Endothelial cell of umbilical vein (primary cell): Measurements from ENCODE around the gene SGPL1. TPM values are rescaled to one million over a fixed set of nuclear protein-coding genes. Genes with fewer than 3 reads are reported as not detected.

Source experiments
- BruUV-seq: library from RNA; stranded (reverse); fragments of 400-500 nt; replicated peaks from 2 replicates; lab custom pipeline; 2021; lab: Mats Ljungman, UMichigan
- CTCF ChIA-PET: fragments of 300-600, 350-600 bp; sonication (Branson Sonifier 250); formaldehyde crosslinking; loops from one replicate; lab custom pipeline; 2021; ENCODE audit warnings: antibody characterized with exemption, inconsistent platforms; lab: Charles Lee
- POLR2A ChIA-PET: fragments of 300-600, 350-600 bp; sonication (Branson Sonifier 250); formaldehyde crosslinking; loops from one replicate; lab custom pipeline; 2021; ENCODE audit warnings: antibody characterized with exemption, inconsistent platforms; lab: Charles Lee
- DNase-seq: peaks from one replicate; pipeline ENCODE4 v3.0.0-alpha.2; 2011; ENCODE audit warnings: low read depth, low spot score
- FAIRE-seq: peaks from 2 replicates; lab custom pipeline; 2011; peaks lifted over from hg19 to GRCh38; lab: Jason Lieb, UNC
- H2AFZ ChIP-seq: 2 replicates; pipeline ENCODE4 v1.6.0; 2012; ENCODE audit warnings: low read depth, low read length, control low read depth, inconsistent platforms
- H3K27ac ChIP-seq: 2 replicates; pipeline ENCODE4 v1.5.1; 2011; ENCODE audit warnings: low read depth, mild to moderate bottlenecking, control low read depth, low read length, moderate library complexity; ENCODE audit not compliant: insufficient read depth
- H3K27me3 ChIP-seq, 2 experiments: 2 replicates each; pipeline versions ENCODE4 v1.6.0 to v1.6.1; 2011; ENCODE audit warnings: low read length in 2 of 2, mixed read lengths in 1 of 2; ENCODE audit not compliant: control insufficient read depth in 2 of 2, insufficient read depth in 2 of 2
- H3K36me3 ChIP-seq, 2 experiments: 2 replicates in 1 of 2; 3 replicates in 1 of 2; pipeline ENCODE4 v1.5.1; 2011; ENCODE audit warnings: low read length in 2 of 2, mild to moderate bottlenecking in 1 of 2, moderate library complexity in 1 of 2; ENCODE audit not compliant: control insufficient read depth in 2 of 2, insufficient read depth in 2 of 2; ENCODE audit errors: extremely low read depth in 1 of 2
- H3K4me1 ChIP-seq: 3 replicates; pipeline ENCODE4 v1.5.1; 2011; ENCODE audit warnings: mild to moderate bottlenecking, low read length; ENCODE audit not compliant: control insufficient read depth, insufficient read depth; ENCODE audit errors: extremely low read depth
- H3K4me2 ChIP-seq: 2 replicates; pipeline ENCODE4 v1.6.1; 2011; ENCODE audit warnings: low read length, control low read depth, mixed read lengths; ENCODE audit not compliant: insufficient read depth
- H3K4me3 ChIP-seq, 3 experiments: fragments of 200-600 bp in 1 of 3; sonication (generic), shearing (Covaris generic) in 1 of 3; replicated peaks in 1 of 3; 2 replicates each; pipeline ENCODE4 v1.5.1; 2011 to 2016; ENCODE audit warnings: control low read depth in 3 of 3, low read length in 3 of 3, mild to moderate bottlenecking in 2 of 3, inconsistent platforms in 1 of 3, low read depth in 1 of 3, moderate library complexity in 1 of 3; ENCODE audit not compliant: insufficient read depth in 1 of 3
- H3K79me2 ChIP-seq: 2 replicates; pipeline ENCODE4 v1.6.0; 2012; ENCODE audit warnings: low read length, inconsistent platforms; ENCODE audit not compliant: control insufficient read depth, insufficient read depth
- H3K9ac ChIP-seq: replicated peaks from 2 replicates; pipeline ENCODE3; 2011; ENCODE audit warnings: low read length, control low read depth; ENCODE audit not compliant: insufficient read depth; ENCODE audit errors: extremely low read depth
- H3K9me1 ChIP-seq: replicated peaks from 3 replicates; pipeline ENCODE4 v1.6.0; 2011; ENCODE audit warnings: mild to moderate bottlenecking, low read length; ENCODE audit not compliant: control insufficient read depth, insufficient read depth; ENCODE audit errors: extremely low read depth
- H3K9me3 ChIP-seq: replicated peaks from 2 replicates; pipeline ENCODE4 v1.5.1; 2012; ENCODE audit warnings: low read length, inconsistent platforms; ENCODE audit not compliant: control insufficient read depth, insufficient read depth
- H4K20me1 ChIP-seq: replicated peaks from 2 replicates; pipeline ENCODE3; 2011; ENCODE audit warnings: mild to moderate bottlenecking, low read length; ENCODE audit not compliant: control insufficient read depth, insufficient read depth; ENCODE audit errors: extremely low read depth
- EZH2 ChIP-seq: IDR thresholded peaks from 2 replicates; pipeline ENCODE4 v1.6.1; 2012; ENCODE audit warnings: borderline replicate concordance, low read depth, mild to moderate bottlenecking, moderate library complexity, low read length, inconsistent platforms; ENCODE audit not compliant: severe bottlenecking
- FOS ChIP-seq: IDR thresholded peaks from 2 replicates; pipeline ENCODE4 v1.6.1; 2011; ENCODE audit warnings: mild to moderate bottlenecking, low read length, moderate library complexity, borderline replicate concordance; ENCODE audit not compliant: insufficient read depth
- GATA2 ChIP-seq: IDR thresholded peaks from 2 replicates; pipeline ENCODE4 v1.7.0; 2011; ENCODE audit warnings: low read depth, mild to moderate bottlenecking, moderate library complexity, mixed read lengths, low read length; ENCODE audit not compliant: insufficient read length, insufficient read depth
- JUN ChIP-seq: IDR thresholded peaks from 2 replicates; pipeline ENCODE4 v1.6.1; 2011; ENCODE audit warnings: borderline replicate concordance, low read depth; ENCODE audit not compliant: insufficient read length, insufficient read depth
- MYC ChIP-seq: IDR thresholded peaks from one replicate; pipeline ENCODE4 v1.6.1; 2011; ENCODE audit warnings: mild to moderate bottlenecking, low read depth, low read length
- POLR2A ChIP-seq: IDR thresholded peaks from 2 replicates; pipeline ENCODE4 v1.6.1; 2012; ENCODE audit warnings: low read depth, mild to moderate bottlenecking, control low read depth, low read length
- POLR2AphosphoS5 ChIP-seq: IDR thresholded peaks from 2 replicates; pipeline ENCODE4 v1.6.1; 2012; ENCODE audit warnings: low read depth, mild to moderate bottlenecking, control low read depth, low read length, moderate library complexity; ENCODE audit not compliant: insufficient read depth
- dilution Hi-C: fragments of 300-500 bp; cut with MboI; formaldehyde crosslinking; loops from one replicate; pipeline ENCODE4 v1.15.0; 2019; ENCODE audit warnings: low sequenced_read_pairs; ENCODE audit not compliant: extremely low pct_ligation_motif_present
- intact Hi-C: fragments of 100-400 bp; cut with micrococcal nuclease; formaldehyde crosslinking; loops from one replicate; pipeline ENCODE4 v1.10.0; 2022
- polyA plus RNA-seq, 4 experiments: library from polyadenylated mRNA; depleted of rRNA in 3 of 4; stranded (reverse) in 3 of 4; unstranded in 1 of 4; fragments of >200 nt; gene quantifications; 2 replicates each; pipeline versions ENCODE4 v1.2.1 to v1.2.3, GENCODE V29; 2011 to 2012; ENCODE audit warnings: missing spikeins in 1 of 4
- total RNA-seq: library from RNA; stranded (reverse); gene quantifications from 2 replicates; pipeline ENCODE4 v1.2.3, GENCODE V29; 2021

SGPL1 gene
- total and polyA plus RNA-seq, 2 donors (not counting 3 experiments of a cell fraction or from before 2014, with no cell fraction given): 11.4 to 25.2 TPM

GRCh38 chr10:70885481-70885880 lies 69.7 kb downstream of the SGPL1 start:
- H3K79me2 ChIP-seq: peaks cover 8% of the 10 kb centered on the region
- no peak overlapping the region for H3K4me3 ChIP-seq
- H3K9me1 ChIP-seq: no peaks in the 10 kb centered on the region
- POLR2A ChIA-PET: no interaction called here
- BruUV-seq: no TSS peak
- no peak overlapping the region for H2AFZ ChIP-seq
- dilution Hi-C loops (no loop called here), intact Hi-C loops (loop anchor here (10.0 kb wide), 1 partner anchor 421 kb away; no protein-coding TSS in a partner anchor)
- H4K20me1 ChIP-seq: no peaks in the 10 kb centered on the region
- H3K27ac ChIP-seq: no peak overlapping the region
- peaks cover 12% of the 10 kb centered on the region for H3K4me1 ChIP-seq
- H3K27me3 ChIP-seq: no peaks in the 10 kb centered on the region
- no peak for TF ChIP-seq FOS
- no peak for TF ChIP-seq MYC
- no peak for TF ChIP-seq POLR2AphosphoS5
- TF ChIP-seq JUN: no peak
- no peak for TF ChIP-seq POLR2A
- no peak for TF ChIP-seq GATA2
- TF ChIP-seq EZH2: no peak
- CTCF ChIA-PET: interaction anchor here (3.2 kb wide), 1 partner anchor 17 kb away, joined by 20 read pairs; no protein-coding TSS in a partner anchor
- DNase-seq (no peak), FAIRE-seq (no peak)
- H3K36me3 ChIP-seq: peaks cover 5 to 6% of the 10 kb centered on the region in 2 experiments
- no peak overlapping the region for H3K4me2 ChIP-seq
- H3K9ac ChIP-seq: no peak overlapping the region
- no peaks in the 10 kb centered on the region for H3K9me3 ChIP-seq
